RWPE2 (cell line): ENCODE data around the gene SYN1.

Experiments used
- ATAC-seq: fragments of 200-7000 bp; cut with Tn5 transposase; 3 replicates; pipeline ENCODE4 v1.9.1; 2021; ENCODE audit warnings: low read depth
- DNase-seq: peaks from one replicate; pipeline ENCODE4 v3.0.0-alpha.2; 2020; ENCODE audit warnings: low spot score
- H3K27ac ChIP-seq: fragments of 450-650 bp; 2 replicates; pipeline ENCODE4 v1.5.1; 2017; ENCODE audit warnings: mild to moderate bottlenecking; ENCODE audit not compliant: poor library complexity, severe bottlenecking
- H3K27me3 ChIP-seq: fragments of 250-450 bp; sonication (Bioruptor Pico); 2 replicates; pipeline ENCODE4 v1.5.1; 2021; ENCODE audit warnings: mild to moderate bottlenecking, moderate library complexity; ENCODE audit not compliant: insufficient read depth, poor library complexity, severe bottlenecking
- H3K36me3 ChIP-seq: fragments of 250-450 bp; sonication (Bioruptor Pico); 2 replicates; pipeline ENCODE4 v1.5.1; 2020; ENCODE audit warnings: low read depth, mild to moderate bottlenecking, moderate library complexity
- H3K4me1 ChIP-seq: fragments of 250-450 bp; sonication (Bioruptor Pico); 2 replicates; pipeline ENCODE4 v1.5.1; 2021; ENCODE audit warnings: mild to moderate bottlenecking, moderate library complexity; ENCODE audit not compliant: insufficient read depth, poor library complexity, severe bottlenecking
- H3K4me3 ChIP-seq: fragments of 250-450 bp; sonication (Bioruptor Pico); 2 replicates; pipeline ENCODE4 v1.5.1; 2021; ENCODE audit warnings: mild to moderate bottlenecking, moderate library complexity; ENCODE audit not compliant: severe bottlenecking
- H3K9me3 ChIP-seq: fragments of 250-450 bp; sonication (Bioruptor Pico); 2 replicates; pipeline ENCODE4 v1.5.1; 2021; ENCODE audit warnings: mild to moderate bottlenecking, moderate library complexity; ENCODE audit not compliant: severe bottlenecking
- TF ChIP-seq, protein P1 (sequence below): fragments of 450-650 bp; IDR thresholded peaks from one replicate; pipeline ENCODE4 v1.5.1; 2017; ENCODE audit warnings: mild to moderate bottlenecking, moderate library complexity; ENCODE audit not compliant: poor library complexity, severe bottlenecking

SYN1 gene

DNA sequence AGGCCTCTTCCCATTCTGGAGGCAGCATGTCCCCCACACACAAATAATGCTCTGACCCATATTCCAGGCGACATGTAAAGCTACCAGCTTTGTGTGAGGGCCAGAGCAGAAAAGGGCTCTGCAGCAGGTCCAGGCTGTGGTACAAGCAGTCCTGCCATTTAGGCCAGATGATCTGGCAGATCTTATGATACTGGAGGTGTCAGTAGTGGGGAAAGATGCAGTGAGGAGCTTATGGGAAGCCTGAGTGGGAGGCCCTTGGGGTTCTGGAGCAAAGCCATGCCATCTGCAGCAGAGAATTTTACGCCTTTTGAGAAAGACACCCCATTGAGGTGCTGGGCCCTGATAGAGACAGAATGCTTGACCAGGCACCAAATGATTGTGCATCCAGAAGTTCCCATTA, 7.7 kb downstream of the SYN1 start:
- no peak overlapping the region for H3K27ac ChIP-seq
- no peaks in the 10 kb centered on the region for H3K36me3 ChIP-seq
- no peaks in the 10 kb centered on the region for H3K27me3 ChIP-seq
- no peak overlapping the region for H3K4me3 ChIP-seq
- DNase-seq (no peak), ATAC-seq (no peak)
- TF ChIP-seq, protein P1, sequence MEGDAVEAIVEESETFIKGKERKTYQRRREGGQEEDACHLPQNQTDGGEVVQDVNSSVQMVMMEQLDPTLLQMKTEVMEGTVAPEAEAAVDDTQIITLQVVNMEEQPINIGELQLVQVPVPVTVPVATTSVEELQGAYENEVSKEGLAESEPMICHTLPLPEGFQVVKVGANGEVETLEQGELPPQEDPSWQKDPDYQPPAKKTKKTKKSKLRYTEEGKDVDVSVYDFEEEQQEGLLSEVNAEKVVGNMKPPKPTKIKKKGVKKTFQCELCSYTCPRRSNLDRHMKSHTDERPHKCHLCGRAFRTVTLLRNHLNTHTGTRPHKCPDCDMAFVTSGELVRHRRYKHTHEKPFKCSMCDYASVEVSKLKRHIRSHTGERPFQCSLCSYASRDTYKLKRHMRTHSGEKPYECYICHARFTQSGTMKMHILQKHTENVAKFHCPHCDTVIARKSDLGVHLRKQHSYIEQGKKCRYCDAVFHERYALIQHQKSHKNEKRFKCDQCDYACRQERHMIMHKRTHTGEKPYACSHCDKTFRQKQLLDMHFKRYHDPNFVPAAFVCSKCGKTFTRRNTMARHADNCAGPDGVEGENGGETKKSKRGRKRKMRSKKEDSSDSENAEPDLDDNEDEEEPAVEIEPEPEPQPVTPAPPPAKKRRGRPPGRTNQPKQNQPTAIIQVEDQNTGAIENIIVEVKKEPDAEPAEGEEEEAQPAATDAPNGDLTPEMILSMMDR: no peak
- H3K4me1 ChIP-seq: no peaks in the 10 kb centered on the region
- no peaks in the 10 kb centered on the region for H3K9me3 ChIP-seq

DNA sequence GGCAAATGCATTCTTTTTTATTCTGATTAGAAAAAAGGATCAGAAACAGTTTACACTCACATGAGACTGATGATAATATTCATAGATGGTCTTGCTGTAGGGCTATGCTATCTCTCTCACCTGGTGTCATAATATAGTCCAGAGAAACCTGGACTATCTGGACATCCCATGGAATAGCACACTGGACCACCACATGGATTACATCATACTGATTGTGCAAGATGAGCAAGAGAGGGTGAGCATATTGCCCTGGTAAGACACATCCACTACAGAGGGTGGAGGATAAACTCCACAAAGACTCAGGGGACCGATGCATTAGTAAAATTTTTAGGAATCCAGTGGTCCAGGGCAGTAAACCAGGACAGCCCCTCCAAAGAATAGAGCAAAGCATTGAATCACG, 8.2 kb downstream of the SYN1 start:
- TF ChIP-seq, protein P1: no peak
- H3K4me1 ChIP-seq: no peaks in the 10 kb centered on the region
- no peaks in the 10 kb centered on the region for H3K9me3 ChIP-seq
- no peaks in the 10 kb centered on the region for H3K36me3 ChIP-seq
- no peak overlapping the region for H3K4me3 ChIP-seq
- H3K27me3 ChIP-seq: no peaks in the 10 kb centered on the region
- DNase-seq (no peak), ATAC-seq (no peak)
- no peak overlapping the region for H3K27ac ChIP-seq

DNA sequence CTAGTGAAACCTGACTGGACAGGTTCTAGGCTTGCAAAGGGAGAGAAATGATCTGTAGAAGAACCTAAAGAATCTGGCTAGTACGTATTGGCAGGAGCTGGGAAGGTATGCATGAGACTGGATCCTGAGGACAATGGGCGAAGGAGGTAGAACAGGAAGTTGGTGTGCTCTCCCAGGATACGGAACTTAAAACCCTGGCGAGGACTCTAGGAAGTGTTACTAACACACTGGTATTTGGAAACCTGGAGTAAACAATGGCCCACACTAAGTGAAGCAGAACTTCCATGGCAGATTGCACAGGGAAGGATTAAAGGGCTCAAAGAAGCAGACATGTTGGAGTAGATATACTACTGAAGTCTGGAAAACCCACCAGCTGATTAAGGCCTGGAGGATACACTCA, 9.1 kb downstream of the SYN1 start:
- Histone ChIP-seq H3K36me3 (no peaks in the 10 kb centered on the region), H3K4me3 (no peak overlapping the region), H3K27ac (no peak overlapping the region), H3K4me1 (no peaks in the 10 kb centered on the region), H3K27me3 (no peaks in the 10 kb centered on the region), H3K9me3 (no peaks in the 10 kb centered on the region)
- TF ChIP-seq, protein P1: no peak
- no peak for DNase-seq
- no peak for ATAC-seq

DNA sequence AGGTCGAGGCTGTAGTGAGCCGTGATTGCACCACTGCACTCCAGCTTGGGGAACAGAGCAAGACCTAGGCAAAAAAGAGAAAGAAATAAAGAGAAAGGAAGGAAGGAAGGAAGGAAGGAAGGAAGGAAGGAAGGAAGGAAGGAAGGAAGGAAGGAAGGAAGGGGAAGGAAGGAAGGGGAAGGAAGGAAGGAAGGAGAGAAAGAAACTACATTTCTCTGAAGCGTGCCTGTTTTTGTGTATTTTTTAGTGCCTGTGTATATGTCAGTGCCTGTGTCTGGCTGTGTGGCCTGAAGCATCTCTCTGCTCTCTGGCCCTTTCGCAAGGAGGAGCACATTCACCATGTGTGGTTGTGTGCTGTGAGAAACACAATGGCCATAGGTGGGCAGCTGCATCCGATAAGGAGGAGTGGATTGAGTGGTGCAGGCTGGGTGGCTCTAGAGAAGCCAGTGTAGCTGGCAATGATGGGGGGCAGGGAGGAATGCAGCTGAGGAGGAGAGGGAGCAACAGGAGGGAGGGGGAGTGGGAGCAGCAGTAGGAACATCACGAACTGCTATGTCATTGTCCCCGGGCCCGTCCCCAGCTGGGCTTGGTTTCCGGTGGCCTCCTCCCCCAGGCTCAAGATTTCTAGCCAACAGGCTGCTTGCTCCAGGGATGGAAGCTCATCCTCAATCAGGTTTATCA, 11.4 kb downstream of the SYN1 start:
- H3K4me3 ChIP-seq: no peak overlapping the region
- TF ChIP-seq, protein P1: no peak
- H3K27me3 ChIP-seq: no peaks in the 10 kb centered on the region
- H3K36me3 ChIP-seq: no peaks in the 10 kb centered on the region
- no peaks in the 10 kb centered on the region for H3K9me3 ChIP-seq
- ATAC-seq: no peak
- H3K4me1 ChIP-seq: no peaks in the 10 kb centered on the region
- DNase-seq: no peak
- H3K27ac ChIP-seq: no peak overlapping the region

DNA sequence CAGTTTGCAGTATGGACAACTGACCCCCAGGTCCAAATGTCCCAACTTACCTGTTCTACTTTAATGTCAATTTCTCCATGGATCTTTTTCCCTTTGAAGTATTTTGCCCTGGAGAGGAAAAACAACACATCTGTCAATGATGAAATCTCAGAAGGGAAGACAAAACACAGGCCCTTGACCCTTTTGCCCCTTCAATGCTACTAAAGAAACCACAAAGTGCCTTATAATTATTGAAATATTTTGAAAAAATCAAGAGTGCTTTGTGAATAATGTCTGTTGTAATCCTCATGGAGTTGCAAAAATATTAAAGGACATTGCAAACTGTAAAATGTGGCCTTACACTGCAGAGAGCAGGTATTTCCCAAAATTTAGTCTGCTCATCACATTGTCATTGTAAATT, 12.6 kb downstream of the SYN1 start:
- Histone ChIP-seq H3K36me3 (no peaks in the 10 kb centered on the region), H3K27me3 (no peaks in the 10 kb centered on the region)

More for the DNA sequence above, 12.6 kb downstream of the SYN1 start:
- TF ChIP-seq, protein P1: no peak
- Histone ChIP-seq H3K27ac (no peak overlapping the region), H3K9me3 (no peaks in the 10 kb centered on the region), H3K4me3 (no peak overlapping the region), H3K4me1 (no peaks in the 10 kb centered on the region)
- no peak for ATAC-seq
- DNase-seq: no peak
